Measurements from ENCODE around the gene TREM1. TPM values are rescaled to one million over a fixed set of nuclear protein-coding genes. Genes with fewer than 3 reads are reported as not detected.

Gene TREM1
- total RNA-seq, 6 donors from 2014 or later: 52.8 to 168 (median 115) TPM

Small RNA genes within 50 kb of the gene (small RNA-seq; reads per million reads assigned to genes)
- 0 reads per million in 4 donors for gene AL391903.2
- 0 reads per million in 4 donors for gene AL391903.3
- 1.4 to 4.8 (median 2.7) reads per million in 4 donors for gene RNA5SP207
- 0 reads per million in 4 donors for gene RNU6-643P

Other genes starting within 250 kb of the TREM1 start
- gene UNC5CL, start 247.5 kb downstream of the TREM1 start, total RNA-seq: 10 to 100 TPM in 1 of 6 donors, 1 to 10 TPM in 4, under 1 TPM in 1; 0.97 to 12.6 (median 2.3) TPM
- not detected for gene TSPO2, start 244.2 kb downstream of the TREM1 start, total RNA-seq
- not detected for gene APOBEC2, start 233.5 kb downstream of the TREM1 start, total RNA-seq
- gene OARD1, start 214.3 kb downstream of the TREM1 start, total RNA-seq: 10 to 100 TPM; 10.0 to 27.3 (median 20.0) TPM
- 10 to 100 TPM; 18.5 to 33.0 (median 21.6) TPM for gene NFYA, start 213.7 kb downstream of the TREM1 start, total RNA-seq
- gene TREML1, start 132.3 kb downstream of the TREM1 start, total RNA-seq: 1 to 10 TPM in 4 of 6 donors, not detected in 2; 2.6 to 6.3 (median 4.4) TPM
- gene TREM2, start 123.6 kb downstream of the TREM1 start, total RNA-seq: 10 to 100 TPM in 5 of 6 donors, 1 to 10 TPM in 1; 6.5 to 66.6 (median 41.0) TPM
- 1 to 10 TPM in 4 of 6 donors, under 1 TPM in 1, not detected in 1; 0.67 to 2.3 (median 1.5) TPM for gene TREML2, start 85.5 kb downstream of the TREM1 start, total RNA-seq
- not detected for gene TREML4, start 58.3 kb downstream of the TREM1 start, total RNA-seq
- gene NCR2, start 48.9 kb upstream of the TREM1 start, total RNA-seq: not detected

All from upper lobe of left lung (tissue), 6 donors.